HepG2 (cell line): ENCODE results near the gene BRCA2. TPM values are rescaled to one million over a fixed set of nuclear protein-coding genes. Genes with fewer than 3 reads are reported as not detected.
A peak's percentile ranks its signal among the peaks of the same experiment; 100 is the strongest.

Source experiments
- AGO2 ChIP-seq: fragments of 200-400 bp; formaldehyde crosslinking; optimal IDR thresholded peaks from 2 replicates; pipeline ENCODE3; 2017; ENCODE audit warnings: mild to moderate bottlenecking, low read depth, low read length, moderate library complexity
- ARID2 ChIP-seq: sonication (generic); formaldehyde crosslinking; IDR thresholded peaks from 2 replicates; pipeline ENCODE4 v1.8.1; 2022; ENCODE audit warnings: mild to moderate bottlenecking, missing genetic modification reagents, borderline replicate concordance
- ATF4 ChIP-seq, 2 experiments: fragments of 450-650 bp in 1 of 2; sonication (generic) in 1 of 2; formaldehyde crosslinking; IDR thresholded peaks; 2 replicates each; pipeline versions ENCODE4 v1.5.0 to v1.8.0; 2020 to 2022; ENCODE audit warnings: mild to moderate bottlenecking in 1 of 2, missing genetic modification reagents in 1 of 2
- GATAD1 ChIP-seq: IDR thresholded peaks from 2 replicates; pipeline ENCODE4 v1.6.1; 2016; ENCODE audit warnings: missing genetic modification reagents, missing compliant biosample characterization
- MBNL3 ChIP-seq: fragments of 250-450 bp; sonication (Bioruptor Pico); conservative IDR thresholded peaks from 2 replicates; pipeline ENCODE4 v1.8.0; 2022; ENCODE audit warnings: mild to moderate bottlenecking, inconsistent platforms
- MED13 ChIP-seq: sonication (generic); formaldehyde crosslinking; IDR thresholded peaks from 2 replicates; pipeline ENCODE4 v1.5.0; 2020; ENCODE audit warnings: missing genetic modification reagents
- MEIS2 ChIP-seq: sonication (generic); formaldehyde crosslinking; IDR thresholded peaks from 2 replicates; pipeline ENCODE4 v1.9.0; 2021; ENCODE audit warnings: mild to moderate bottlenecking, missing genetic modification reagents
- RNF219 ChIP-seq: sonication (generic); formaldehyde crosslinking; IDR thresholded peaks from 2 replicates; pipeline ENCODE4 v1.5.0; 2020; ENCODE audit warnings: mild to moderate bottlenecking, missing genetic modification reagents
- SIN3A ChIP-seq: IDR thresholded peaks from 2 replicates; pipeline ENCODE4 v1.6.1; 2011; ENCODE audit warnings: low read depth, mild to moderate bottlenecking, control low read depth, low read length, borderline replicate concordance
- ZBED4 ChIP-seq: sonication (generic); formaldehyde crosslinking; IDR thresholded peaks from 2 replicates; pipeline ENCODE4 v1.4.0; 2020; ENCODE audit warnings: missing genetic modification reagents, borderline replicate concordance
- ZBTB1 ChIP-seq: sonication (generic); formaldehyde crosslinking; IDR thresholded peaks from 2 replicates; pipeline ENCODE4 v1.4.0; 2020; ENCODE audit warnings: missing genetic modification reagents, borderline replicate concordance
- ZNF367 ChIP-seq: sonication (generic); formaldehyde crosslinking; IDR thresholded peaks from 2 replicates; pipeline ENCODE4 v1.4.0; 2020; ENCODE audit warnings: missing genetic modification reagents, borderline replicate concordance
- ZNF484 ChIP-seq: sonication (generic); formaldehyde crosslinking; IDR thresholded peaks from 2 replicates; pipeline ENCODE4 v1.5.1; 2020; ENCODE audit warnings: mild to moderate bottlenecking, low read depth, missing genetic modification reagents, borderline replicate concordance
- ZNF615 ChIP-seq: sonication (generic); formaldehyde crosslinking; IDR thresholded peaks from 2 replicates; pipeline ENCODE4 v1.5.0; 2020; ENCODE audit warnings: mild to moderate bottlenecking, missing genetic modification reagents, borderline replicate concordance
- ZNF770 ChIP-seq: sonication (generic); formaldehyde crosslinking; IDR thresholded peaks from 2 replicates; pipeline ENCODE4 v1.5.0; 2020; ENCODE audit warnings: mild to moderate bottlenecking, missing genetic modification reagents
- ZNF773 ChIP-seq: sonication (generic); formaldehyde crosslinking; IDR thresholded peaks from 2 replicates; pipeline ENCODE4 v1.4.0; 2020; ENCODE audit warnings: missing genetic modification reagents, borderline replicate concordance
- polyA plus RNA-seq, 8 experiments: library from polyadenylated mRNA; depleted of rRNA in 3 of 8; stranded (reverse) in 7 of 8; unstranded in 1 of 8; fragments of >200 nt; fragmentation: Illumina TruSeq in 4 of 8; extraction: Trizol in 4 of 8; gene quantifications; 2 replicates each; pipeline versions ENCODE4 v1.2.1 to v1.2.3, GENCODE V29; 2011 to 2016; ENCODE audit warnings: low read depth in 4 of 8, missing spikeins in 1 of 8, mixed read lengths in 1 of 8; ENCODE audit not compliant: insufficient read depth in 1 of 8
- total RNA-seq, 5 experiments: library from RNA; depleted of rRNA; stranded (reverse); fragments of >200 nt; fragmentation: Illumina TruSeq; extraction: Trizol; gene quantifications; 2 replicates each; pipeline ENCODE4 v1.2.3, GENCODE V29; 2016; ENCODE audit warnings: low read depth in 1 of 5
- TF ChIP-seq, protein P1 (sequence below): sonication (generic); formaldehyde crosslinking; IDR thresholded peaks from 2 replicates; pipeline ENCODE4 v1.8.0; 2022; ENCODE audit warnings: mild to moderate bottlenecking, missing genetic modification reagents, borderline replicate concordance

The BRCA2 gene
- total and polyA plus RNA-seq, 2 of the 13 experiments (the other 11 are each of a cell fraction or from before 2014, with no cell fraction given): 3.1 to 24.6 TPM

DNA sequence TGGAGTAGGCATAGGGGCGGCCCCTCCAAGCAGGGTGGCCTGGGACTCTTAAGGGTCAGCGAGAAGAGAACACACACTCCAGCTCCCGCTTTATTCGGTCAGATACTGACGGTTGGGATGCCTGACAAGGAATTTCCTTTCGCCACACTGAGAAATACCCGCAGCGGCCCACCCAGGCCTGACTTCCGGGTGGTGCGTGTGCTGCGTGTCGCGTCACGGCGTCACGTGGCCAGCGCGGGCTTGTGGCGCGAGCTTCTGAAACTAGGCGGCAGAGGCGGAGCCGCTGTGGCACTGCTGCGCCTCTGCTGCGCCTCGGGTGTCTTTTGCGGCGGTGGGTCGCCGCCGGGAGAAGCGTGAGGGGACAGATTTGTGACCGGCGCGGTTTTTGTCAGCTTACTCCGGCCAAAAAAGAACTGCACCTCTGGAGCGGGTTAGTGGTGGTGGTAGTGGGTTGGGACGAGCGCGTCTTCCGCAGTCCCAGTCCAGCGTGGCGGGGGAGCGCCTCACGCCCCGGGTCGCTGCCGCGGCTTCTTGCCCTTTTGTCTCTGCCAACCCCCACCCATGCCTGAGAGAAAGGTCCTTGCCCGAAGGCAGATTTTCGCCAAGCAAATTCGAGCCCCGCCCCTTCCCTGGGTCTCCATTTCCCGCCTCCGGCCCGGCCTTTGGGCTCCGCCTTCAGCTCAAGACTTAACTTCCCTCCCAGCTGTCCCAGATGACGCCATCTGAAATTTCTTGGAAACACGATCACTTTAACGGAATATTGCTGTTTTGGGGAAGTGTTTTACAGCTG lies at the start of gene BRCA2, which contains the start of gene ZAR1L (continued):
- TF ChIP-seq ZBED4 (no peak), GATAD1 (CRISPR knock-in tag) (peak; percentile 88), ZNF615 (CRISPR knock-in tag) (no peak), ARID2 (CRISPR knock-in tag) (0 out of 2 replicates have a peak, but pooled peaks have one; percentile 10), MED13 (CRISPR knock-in tag) (peak; percentile 64; the same call in 1 of the 2 replicates), ZNF367 (CRISPR knock-in tag) (no peak), MEIS2 (CRISPR knock-in tag) (no peak), ZNF484 (CRISPR knock-in tag) (no peak), ZBTB1 (CRISPR knock-in tag) (no peak), ZNF773 (no peak), SIN3A (peak; percentile 99), ATF4 (CRISPR knock-in tag; IDR thresholded peaks at IDR 0.05) (0 out of 4 replicates have a peak, but pooled peaks of 1 of the 2 experiments have one; percentile 50), ZNF770 (CRISPR knock-in tag) (no peak), AGO2 (peak; percentile 44), RNF219 (CRISPR knock-in tag) (no peak), MBNL3 (CRISPR knock-in tag) (no peak)
- TF ChIP-seq, protein P1, sequence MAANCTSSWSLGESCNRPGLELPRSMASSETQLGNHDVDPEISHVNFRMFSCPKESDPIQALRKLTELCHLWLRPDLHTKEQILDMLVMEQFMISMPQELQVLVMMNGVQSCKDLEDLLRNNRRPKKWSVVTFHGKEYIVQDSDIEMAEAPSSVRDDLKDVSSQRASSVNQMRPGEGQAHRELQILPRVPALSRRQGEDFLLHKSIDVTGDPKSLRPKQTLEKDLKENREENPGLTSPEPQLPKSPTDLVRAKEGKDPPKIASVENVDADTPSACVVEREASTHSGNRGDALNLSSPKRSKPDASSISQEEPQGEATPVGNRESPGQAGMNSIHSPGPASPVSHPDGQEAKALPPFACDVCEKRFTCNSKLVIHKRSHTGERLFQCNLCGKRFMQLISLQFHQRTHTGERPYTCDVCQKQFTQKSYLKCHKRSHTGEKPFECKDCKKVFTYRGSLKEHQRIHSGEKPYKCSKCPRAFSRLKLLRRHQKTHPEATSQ (CRISPR knock-in tag): peak; percentile 55
